22Rv1 (cell line): Measurements from ENCODE around the gene ADCY1.

ENCODE experiments used
- CTCF ChIP-seq: fragments of 450-650 bp; IDR thresholded peaks from 2 replicates; pipeline ENCODE4 v1.5.1; 2017; ENCODE audit warnings: mild to moderate bottlenecking
- ZFX ChIP-seq: fragments of 450-650 bp; IDR thresholded peaks from 2 replicates; pipeline ENCODE4 v1.6.1; 2017; ENCODE audit warnings: antibody characterized with exemption, borderline replicate concordance

GRCh38 chr7:45682358-45682735 is 108.2 kb downstream of the ADCY1 start:
- TF ChIP-seq CTCF (no peak), ZFX (no peak)
